ENCODE data around the gene DIPK1A. TPM values are rescaled to one million over a fixed set of nuclear protein-coding genes. Genes with fewer than 3 reads are reported as not detected.
"Not testable (repeated sequence)": the region's sequence is repeated elsewhere in the genome, so short reads cannot be mapped to it uniquely, and the experiment has no call there.

The DIPK1A gene
- total RNA-seq, 2 donors from 2014 or later = 8.4 to 9.3 TPM

GRCh38 chr1:92913093-92913819, 48.0 kb downstream of the DIPK1A start:
- DNase-seq (no peak), ATAC-seq (replicated peaks in 1 of 2) (no peak)
- no peaks in the 10 kb centered on the region for H3K9me3 Mint-ChIP-seq
- H3K27me3 Mint-ChIP-seq (ENCODE audit: low read depth) = no peaks in the 10 kb centered on the region
- peaks cover 24% of the 10 kb centered on the region for H3K4me1 Mint-ChIP-seq (ENCODE audit: low read depth)
- no peak overlapping the region for H3K27ac Mint-ChIP-seq
- H3K4me3 Mint-ChIP-seq = no peak overlapping the region
- no peaks in the 10 kb centered on the region for H3K36me3 Mint-ChIP-seq (ENCODE audit: insufficient read depth in 2 of 2)

DNA sequence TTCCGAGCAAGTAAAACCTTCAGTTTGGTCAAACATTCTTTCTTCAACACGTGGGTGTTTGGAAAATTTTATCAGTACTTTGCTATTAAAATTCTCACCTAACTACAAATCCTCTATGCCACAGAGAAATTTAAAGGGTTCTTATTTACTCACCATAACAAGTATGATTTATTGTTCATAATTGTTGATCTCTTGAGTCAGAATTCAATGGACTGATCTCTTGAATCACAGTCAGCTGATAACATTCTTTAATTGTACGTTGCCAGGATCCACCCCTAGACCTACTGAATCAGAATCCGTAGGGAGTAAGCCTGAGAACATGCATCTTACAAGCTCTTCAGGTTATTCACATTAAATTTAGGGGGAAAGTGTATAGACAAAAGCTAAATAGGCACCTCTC, 51.2 kb downstream of the DIPK1A start:
- H3K9me3 Mint-ChIP-seq = no peaks in the 10 kb centered on the region
- ATAC-seq (replicated peaks in 1 of 2) = no peak
- no peaks in the 10 kb centered on the region for H3K27me3 Mint-ChIP-seq (ENCODE audit: low read depth)

GRCh38 chr1:92909321-92909720, 51.9 kb downstream of the DIPK1A start:
- Mint-ChIP-seq H3K36me3 (ENCODE audit: insufficient read depth in 2 of 2) (peaks cover 0 to 9% of the 10 kb centered on the region in 2 donors), H3K4me3 (no peak overlapping the region), H3K4me1 (ENCODE audit: low read depth) (peaks cover 44% of the 10 kb centered on the region), H3K9me3 (no peaks in the 10 kb centered on the region), H3K27ac (no peak overlapping the region), H3K27me3 (ENCODE audit: low read depth) (no peaks in the 10 kb centered on the region)
- DNase-seq (no peak), ATAC-seq (replicated peaks in 1 of 2) (no peak)

More for the DNA sequence above, 51.2 kb downstream of the DIPK1A start:
- peaks cover 37% of the 10 kb centered on the region for H3K4me1 Mint-ChIP-seq (ENCODE audit: low read depth)
- H3K27ac Mint-ChIP-seq = no peak overlapping the region
- no peak for DNase-seq
- H3K4me3 Mint-ChIP-seq = no peak overlapping the region
- H3K36me3 Mint-ChIP-seq (ENCODE audit: insufficient read depth in 2 of 2) = peaks cover 0 to 9% of the 10 kb centered on the region in 2 donors

DNA sequence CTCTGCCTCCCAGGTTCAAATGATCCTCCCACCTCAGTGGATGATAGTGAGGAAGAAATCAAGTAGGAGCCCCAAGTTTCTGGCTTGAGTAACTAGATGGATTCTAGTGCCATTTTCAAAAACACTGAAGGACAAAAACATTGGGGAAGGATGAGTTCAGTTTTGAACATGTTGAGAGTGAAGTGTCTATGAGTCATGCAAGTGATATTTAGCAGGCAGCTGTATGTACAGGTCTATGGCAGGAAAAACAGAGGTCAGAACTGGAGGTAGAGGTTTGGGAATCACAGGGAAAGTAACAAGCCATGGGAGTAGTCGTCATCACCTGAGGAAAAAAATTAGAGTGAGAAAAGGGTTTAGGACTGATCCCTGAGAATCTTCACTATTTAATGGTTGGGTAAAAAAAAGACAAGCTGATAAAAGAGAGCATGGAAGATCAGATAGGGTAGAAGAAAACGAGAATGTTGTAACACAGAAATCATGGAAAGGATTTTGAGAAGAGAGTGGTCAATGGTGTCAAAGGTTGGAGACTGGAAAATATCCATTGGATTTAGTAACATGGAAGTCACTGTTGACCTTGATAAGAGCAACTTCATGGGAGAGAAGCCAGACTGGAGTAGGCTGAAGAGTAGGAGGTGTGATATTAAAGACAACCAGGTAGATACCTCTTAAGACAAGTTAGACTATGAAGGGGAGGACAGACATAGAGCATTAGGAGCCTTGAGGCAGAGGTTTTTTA, 53.1 kb downstream of the DIPK1A start:
- Mint-ChIP-seq H3K4me3 (peak overlapping the region in 1 of 2 donors; percentile 2), H3K27me3 (ENCODE audit: low read depth) (no peaks in the 10 kb centered on the region), H3K27ac (peak overlapping the region; percentile 0), H3K9me3 (no peaks in the 10 kb centered on the region), H3K36me3 (ENCODE audit: insufficient read depth in 2 of 2) (peaks cover 0 to 9% of the 10 kb centered on the region in 2 donors), H3K4me1 (ENCODE audit: low read depth) (peaks cover 47% of the 10 kb centered on the region)
- ATAC-seq (replicated peaks in 1 of 2) (peak; percentile 51 to 54), DNase-seq (no peak)

- H3K4me3 Mint-ChIP-seq = no peak overlapping the region
- DNase-seq (no peak), ATAC-seq (replicated peaks in 1 of 2) (no peak)
- peaks cover 43% of the 10 kb centered on the region for H3K4me1 Mint-ChIP-seq (ENCODE audit: low read depth)
- H3K27me3 Mint-ChIP-seq (ENCODE audit: low read depth) = no peaks in the 10 kb centered on the region
- H3K36me3 Mint-ChIP-seq (ENCODE audit: insufficient read depth in 2 of 2) = peaks cover 10 to 17% of the 10 kb centered on the region in 2 donors
- H3K27ac Mint-ChIP-seq = no peak overlapping the region
- H3K9me3 Mint-ChIP-seq = peaks cover 9% of the 10 kb centered on the region in 2 donors
Measured at GRCh38 chr1:92903765-92904164, 57.5 kb downstream of the DIPK1A start.

DNA sequence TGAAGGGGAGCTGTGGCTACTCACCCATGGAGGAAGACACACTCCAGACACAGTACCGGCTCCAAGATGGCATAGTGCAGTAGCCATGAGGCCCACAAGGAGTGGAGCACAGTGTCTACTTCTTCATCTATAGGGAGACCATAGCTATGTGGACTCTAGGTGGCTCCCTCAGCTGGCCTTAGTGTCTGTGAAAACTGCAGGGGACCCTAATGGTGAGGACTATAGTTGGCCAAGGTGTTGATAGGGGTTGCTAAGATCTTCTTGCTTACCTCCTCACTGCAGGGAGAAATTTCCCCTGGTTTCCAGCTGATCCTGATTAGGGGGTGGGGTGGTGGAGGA, 58.9 kb downstream of the DIPK1A start:
- Mint-ChIP-seq H3K4me1 (ENCODE audit: low read depth) (peaks cover 32% of the 10 kb centered on the region), H3K9me3 (peaks cover 9 to 10% of the 10 kb centered on the region in 2 donors), H3K27me3 (ENCODE audit: low read depth) (no peaks in the 10 kb centered on the region), H3K36me3 (ENCODE audit: insufficient read depth in 2 of 2) (peaks cover 10 to 17% of the 10 kb centered on the region in 2 donors), H3K27ac (no peak overlapping the region), H3K4me3 (no peak overlapping the region)
- ATAC-seq (replicated peaks in 1 of 2) = no peak
- DNase-seq = no peak

- no peaks in the 10 kb centered on the region for H3K27me3 Mint-ChIP-seq (ENCODE audit: low read depth)
- H3K36me3 Mint-ChIP-seq (ENCODE audit: insufficient read depth in 2 of 2) = peaks cover 10 to 17% of the 10 kb centered on the region in 2 donors
- peaks cover 9 to 10% of the 10 kb centered on the region in 2 donors for H3K9me3 Mint-ChIP-seq
- ATAC-seq (replicated peaks in 1 of 2) (no peak), DNase-seq (no peak)
- H3K4me1 Mint-ChIP-seq (ENCODE audit: low read depth) = peaks cover 32% of the 10 kb centered on the region
- no peak overlapping the region for H3K4me3 Mint-ChIP-seq
- no peak overlapping the region for H3K27ac Mint-ChIP-seq
Measured at GRCh38 chr1:92901699-92902405, 59.4 kb downstream of the DIPK1A start.

- no peak overlapping the region for H3K27ac Mint-ChIP-seq
- no peaks in the 10 kb centered on the region for H3K27me3 Mint-ChIP-seq (ENCODE audit: low read depth)
- DNase-seq = no peak
- no peak overlapping the region for H3K4me3 Mint-ChIP-seq
- H3K4me1 Mint-ChIP-seq (ENCODE audit: low read depth) = peaks cover 32% of the 10 kb centered on the region
- peaks cover 10 to 17% of the 10 kb centered on the region in 2 donors for H3K36me3 Mint-ChIP-seq (ENCODE audit: insufficient read depth in 2 of 2)
- no peak for ATAC-seq (replicated peaks in 1 of 2)
- peaks cover 9 to 10% of the 10 kb centered on the region in 2 donors for H3K9me3 Mint-ChIP-seq
Measured at GRCh38 chr1:92901126-92901525, 60.1 kb downstream of the DIPK1A start.

- Mint-ChIP-seq H3K36me3 (ENCODE audit: insufficient read depth in 2 of 2) (peaks cover 10 to 12% of the 10 kb centered on the region in 2 donors), H3K4me1 (ENCODE audit: low read depth) (peaks cover 29% of the 10 kb centered on the region), H3K27me3 (ENCODE audit: low read depth) (no peaks in the 10 kb centered on the region), H3K9me3 (peaks cover 9 to 10% of the 10 kb centered on the region in 2 donors), H3K27ac (peak overlapping the region; percentile 38), H3K4me3 (no peak overlapping the region)
- DNase-seq (no peak), ATAC-seq (replicated peaks in 1 of 2) (no peak)
Measured at GRCh38 chr1:92900539-92900938, 60.7 kb downstream of the DIPK1A start.

- no peak for DNase-seq
- Mint-ChIP-seq H3K9me3 (peaks cover 9 to 10% of the 10 kb centered on the region in 2 donors), H3K4me1 (ENCODE audit: low read depth) (peaks cover 21% of the 10 kb centered on the region), H3K4me3 (no peak overlapping the region), H3K27me3 (ENCODE audit: low read depth) (no peaks in the 10 kb centered on the region), H3K36me3 (ENCODE audit: insufficient read depth in 2 of 2) (peaks cover 9 to 10% of the 10 kb centered on the region in 2 donors), H3K27ac (no peak overlapping the region)
- no peak for ATAC-seq (replicated peaks in 1 of 2)
Measured at GRCh38 chr1:92899780-92900179, 61.5 kb downstream of the DIPK1A start.

DNA sequence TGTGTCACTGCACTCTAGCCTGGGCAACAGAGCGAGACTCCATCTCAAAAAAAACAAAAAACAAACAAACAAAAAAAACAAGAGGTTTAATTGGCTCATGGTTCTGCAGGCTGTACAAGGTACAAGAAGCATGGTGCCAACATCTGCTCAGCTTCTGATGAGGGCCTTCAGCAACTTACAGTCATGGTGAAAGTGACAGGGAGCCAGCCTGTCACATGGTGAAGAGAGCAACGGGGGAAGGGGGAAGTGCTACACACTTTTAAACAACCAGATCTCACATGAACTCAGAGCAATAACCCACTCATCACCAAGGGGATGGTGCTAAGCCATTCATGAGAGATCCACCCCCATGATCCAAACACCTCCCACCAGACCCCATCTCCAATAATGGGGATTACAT, 63.2 kb downstream of the DIPK1A start:
- not testable (repeated sequence) for H3K4me3 Mint-ChIP-seq; DNase-seq; H3K27ac Mint-ChIP-seq; ATAC-seq (replicated peaks in 1 of 2); H3K4me1 Mint-ChIP-seq (ENCODE audit: low read depth); H3K27me3 Mint-ChIP-seq (ENCODE audit: low read depth); H3K9me3 Mint-ChIP-seq
- peaks cover 9 to 15% of the 10 kb centered on the region in 2 donors for H3K36me3 Mint-ChIP-seq (ENCODE audit: insufficient read depth in 2 of 2)

DNA sequence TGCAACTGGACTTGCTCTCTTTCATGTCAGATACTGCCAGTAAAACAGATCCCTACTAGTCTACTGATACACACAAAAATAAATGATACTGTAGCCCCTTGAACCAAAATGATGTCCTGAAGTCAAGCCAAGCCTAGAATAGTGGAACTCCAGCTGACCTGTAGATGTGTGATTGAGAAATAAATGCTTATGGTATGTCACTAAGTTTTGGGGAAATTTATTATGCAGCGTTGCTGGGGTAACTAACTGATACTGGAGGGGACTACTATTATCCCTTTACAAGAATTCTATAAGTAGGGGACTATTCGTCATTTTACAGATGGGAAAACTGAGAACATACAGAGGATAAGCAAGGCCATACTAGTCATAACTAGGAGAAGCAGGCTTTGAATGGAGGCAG, 73.8 kb downstream of the DIPK1A start:
- DNase-seq (no peak), ATAC-seq (replicated peaks in 1 of 2) (no peak)
- H3K4me1 Mint-ChIP-seq (ENCODE audit: low read depth) = peaks cover 15% of the 10 kb centered on the region
- no peak overlapping the region for H3K27ac Mint-ChIP-seq
- no peak overlapping the region for H3K4me3 Mint-ChIP-seq
- no peaks in the 10 kb centered on the region for H3K27me3 Mint-ChIP-seq (ENCODE audit: low read depth)
- H3K9me3 Mint-ChIP-seq = peaks cover 0 to 3% of the 10 kb centered on the region in 2 donors
- peaks cover 3 to 13% of the 10 kb centered on the region in 2 donors for H3K36me3 Mint-ChIP-seq (ENCODE audit: insufficient read depth in 2 of 2)

GRCh38 chr1:92886886-92887419, 74.3 kb downstream of the DIPK1A start:
- no peak for DNase-seq
- no peak for ATAC-seq (replicated peaks in 1 of 2)
- H3K36me3 Mint-ChIP-seq (ENCODE audit: insufficient read depth in 2 of 2) = peaks cover 3 to 13% of the 10 kb centered on the region in 2 donors
- no peak overlapping the region for H3K4me3 Mint-ChIP-seq
- no peak overlapping the region for H3K27ac Mint-ChIP-seq
- peaks cover 17% of the 10 kb centered on the region for H3K4me1 Mint-ChIP-seq (ENCODE audit: low read depth)
- no peaks in the 10 kb centered on the region for H3K27me3 Mint-ChIP-seq (ENCODE audit: low read depth)
- peaks cover 0 to 3% of the 10 kb centered on the region in 2 donors for H3K9me3 Mint-ChIP-seq

Data from activated T-cell treated with anti-CD3 and anti-CD28 coated beads, Interleukin-2, amount 50 U/mL, for 72 hours (primary cell).